Ammon's horn (tissue), 1 donor: ENCODE data around the gene TRAPPC3.
"Not testable (repeated sequence)": the region's sequence is repeated elsewhere in the genome, so short reads cannot be mapped to it uniquely, and the experiment has no call there.

Experiments
- DNase-seq: peaks from one replicate; pipeline ENCODE4 v3.0.0-alpha.2; 2016; ENCODE audit warnings: low spot score

Gene TRAPPC3

DNA sequence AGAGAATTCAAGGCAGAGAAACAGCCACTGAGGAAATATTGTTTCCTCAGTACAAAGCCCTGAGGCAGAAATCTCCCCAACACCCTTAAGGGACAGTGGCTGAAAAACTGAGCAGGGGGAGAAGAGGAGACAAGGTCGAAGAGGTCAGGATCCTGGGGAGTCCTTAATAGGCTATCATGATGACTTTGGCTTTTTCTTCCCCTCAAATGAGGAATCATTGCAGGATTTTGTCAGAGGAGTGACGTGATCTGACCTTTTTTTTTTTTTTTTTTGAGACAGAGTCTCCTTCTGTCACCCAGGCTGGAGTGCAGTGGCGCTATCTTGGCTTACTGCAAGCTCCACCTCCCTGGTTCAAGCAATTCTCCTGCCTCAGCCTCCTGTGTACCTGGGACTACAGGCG lies 16.9 kb upstream of the TRAPPC3 start:
- no peak for DNase-seq

DNA sequence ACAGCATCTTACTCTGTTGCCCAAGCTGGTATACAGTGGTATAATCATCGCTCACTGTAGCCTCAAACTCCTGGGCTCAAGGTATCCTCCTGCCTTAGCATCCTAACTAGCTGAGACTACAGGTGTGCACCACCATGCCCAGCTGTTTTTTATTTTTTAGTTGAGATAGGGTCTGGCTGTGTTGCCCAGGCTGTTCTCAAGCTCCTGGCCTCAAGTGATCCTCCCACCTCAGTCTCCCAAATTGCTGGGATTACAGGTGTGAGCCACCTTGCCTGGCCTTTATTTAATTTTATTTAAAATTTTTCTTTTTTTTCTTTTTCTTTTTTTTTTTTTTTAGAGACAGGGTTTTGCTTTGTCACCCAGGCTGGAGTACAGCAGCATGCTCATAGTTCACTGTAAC lies 15.9 kb upstream of the TRAPPC3 start:
- no peak for DNase-seq

DNA sequence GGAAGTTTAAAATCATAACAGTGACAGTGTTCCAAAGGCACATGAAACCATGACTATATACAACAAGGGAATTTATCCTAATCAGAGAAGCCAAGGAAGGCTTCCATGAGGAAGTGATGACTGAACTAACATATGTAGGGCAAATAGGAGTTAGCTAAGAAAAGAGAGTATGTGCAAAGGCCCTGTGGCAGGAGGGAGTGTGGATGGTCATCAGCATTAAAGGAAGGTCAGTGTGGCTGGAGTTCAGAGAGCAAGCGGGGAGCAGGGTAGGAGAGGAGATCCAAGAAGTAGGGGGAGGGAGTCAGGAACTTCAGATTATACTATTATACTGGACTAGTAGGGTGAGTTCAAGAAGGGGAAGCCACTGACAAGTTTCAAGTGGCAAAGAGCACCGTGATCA lies 15.1 kb upstream of the TRAPPC3 start:
- no peak for DNase-seq

DNA sequence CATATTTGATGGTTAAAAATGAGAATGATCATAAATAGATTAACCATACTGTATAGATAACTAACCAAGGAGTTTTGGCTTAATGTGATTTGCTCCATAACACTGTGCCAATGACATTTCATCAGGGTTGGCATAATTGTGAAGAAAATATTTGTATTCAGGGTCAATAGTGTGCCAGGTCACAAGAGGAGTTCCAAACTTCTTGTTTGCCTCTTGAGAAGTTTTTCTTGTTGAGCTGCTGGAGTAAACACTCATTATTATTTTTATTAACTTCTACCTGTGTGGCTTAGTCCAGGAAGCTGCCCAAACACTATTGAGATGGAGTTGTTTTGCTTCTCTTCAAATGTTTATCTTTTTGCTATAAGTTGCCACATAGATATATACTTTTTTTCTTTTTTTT lies 14.1 kb upstream of the TRAPPC3 start:
- no peak for DNase-seq

DNA sequence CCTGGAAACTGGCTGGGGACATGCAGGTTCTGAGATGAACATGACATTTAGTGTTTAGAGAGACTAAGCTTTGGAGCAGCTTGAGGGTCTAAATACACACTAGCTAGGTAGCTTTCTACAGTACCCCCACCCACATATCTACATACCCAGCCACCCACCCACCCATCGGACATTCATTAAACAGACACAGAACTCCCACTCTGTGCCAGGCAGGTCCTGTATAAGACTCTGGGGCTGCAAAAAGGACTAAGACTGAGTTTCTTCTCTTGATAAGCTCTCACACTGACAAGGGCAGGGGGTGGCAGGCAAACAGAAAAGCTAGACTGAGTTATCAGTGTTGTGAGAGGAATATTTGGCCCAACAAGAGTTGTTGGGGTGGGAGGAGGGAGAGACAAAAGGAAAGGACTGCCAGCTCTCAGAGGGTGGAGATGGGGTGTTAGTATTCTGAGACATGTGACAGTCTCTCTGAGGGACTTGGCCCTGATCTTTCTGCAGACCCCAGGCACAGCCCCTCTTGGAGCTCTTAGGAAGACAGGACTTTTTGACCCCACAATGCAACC lies 13.5 kb upstream of the TRAPPC3 start:
- DNase-seq, result no peak

DNA sequence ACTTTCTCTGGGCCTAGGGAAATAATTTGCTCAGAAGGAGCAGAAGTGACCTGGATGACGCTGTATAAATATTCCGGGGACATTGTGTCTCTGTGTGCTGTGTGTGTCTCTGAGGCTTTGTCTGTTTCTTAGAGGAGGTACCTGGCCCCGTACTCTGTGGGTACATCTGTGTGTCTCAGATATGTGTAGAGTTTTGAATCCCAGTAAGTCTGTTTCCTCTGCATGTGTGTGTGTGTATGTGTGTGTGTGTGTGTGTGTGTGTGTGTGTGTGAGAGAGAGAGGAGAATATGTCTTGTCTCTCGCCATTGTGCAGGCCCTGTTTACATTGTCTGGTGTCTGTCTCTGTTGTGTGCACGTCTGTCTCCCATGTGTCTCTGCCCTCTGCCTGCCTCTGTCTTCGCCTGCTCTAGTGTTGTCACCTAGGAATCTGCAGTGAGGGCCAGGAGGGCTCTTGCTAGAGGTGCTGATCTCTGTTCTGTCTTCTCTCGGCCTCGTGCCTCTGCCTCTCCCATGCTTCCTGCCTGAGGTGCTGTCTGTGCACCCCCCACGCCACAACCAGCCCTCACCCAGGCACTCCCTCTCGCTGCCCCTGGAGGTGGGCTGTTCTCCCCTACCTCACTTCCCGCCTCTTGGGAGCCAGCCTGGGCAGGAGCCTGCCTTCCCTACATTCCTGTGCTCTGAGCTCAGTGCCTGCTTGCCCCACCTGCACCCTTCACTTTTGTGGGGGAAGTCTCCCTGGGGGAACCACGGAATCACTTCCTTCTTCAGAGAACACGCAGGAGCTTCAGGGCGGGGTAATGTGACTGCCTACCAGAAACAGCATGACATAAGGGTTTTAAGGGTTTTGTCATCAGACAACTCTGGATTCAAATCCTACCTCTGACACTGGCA lies 12.6 kb upstream of the TRAPPC3 start:
- no peak for DNase-seq

DNA sequence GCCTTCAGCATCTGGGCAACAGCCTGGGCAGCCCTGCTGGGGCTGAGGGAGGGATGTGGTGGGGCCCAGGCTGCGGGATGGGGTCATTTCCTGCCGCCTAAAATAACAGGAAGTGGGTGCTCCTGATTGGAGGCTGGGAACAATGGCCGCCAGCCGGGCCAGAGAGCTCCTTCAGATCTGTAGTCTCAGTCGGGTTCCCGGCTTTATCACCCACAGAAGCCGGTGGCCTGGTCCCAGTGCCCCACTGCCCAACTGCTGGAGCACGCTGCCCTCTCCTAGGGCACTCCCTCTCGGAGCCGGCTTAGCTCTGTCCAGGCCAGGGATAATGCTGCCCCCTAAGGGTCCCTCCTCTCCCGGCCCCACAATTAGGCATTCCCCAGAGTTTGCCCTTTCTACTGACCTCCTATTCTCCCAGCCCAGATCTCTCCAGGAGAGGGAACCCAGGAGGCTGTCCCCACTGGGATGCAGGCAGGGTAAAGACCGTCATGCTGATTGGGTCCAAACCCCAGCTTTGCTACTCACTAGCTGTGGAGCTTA lies 11.7 kb upstream of the TRAPPC3 start:
- DNase-seq, result no peak

DNA sequence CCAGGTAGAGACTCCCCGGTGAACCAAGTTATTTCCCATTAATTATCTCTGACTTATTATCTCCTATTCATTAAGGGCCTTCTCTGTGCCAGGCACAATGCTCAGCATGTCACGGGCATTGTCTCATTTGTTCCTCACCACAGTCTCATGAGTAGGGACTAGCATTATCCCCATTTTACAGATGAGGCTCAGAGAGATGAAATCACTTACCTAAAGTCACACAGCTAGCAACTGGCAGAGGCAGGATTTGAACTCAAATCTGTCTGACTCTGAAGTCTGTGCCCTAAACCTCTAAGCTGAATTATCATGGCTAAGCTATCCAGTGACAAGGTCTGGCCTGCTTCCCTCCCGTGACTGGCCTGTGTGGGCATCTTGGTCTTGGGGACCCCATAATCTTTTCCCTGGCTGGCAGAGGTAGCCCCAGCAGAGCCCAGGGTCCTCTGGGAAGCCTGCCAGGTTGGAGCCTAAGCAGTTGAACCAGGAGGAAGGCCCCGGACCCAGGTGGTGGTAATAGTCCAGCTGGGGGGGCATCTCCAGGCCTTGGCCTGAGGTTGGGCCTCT lies 11.2 kb upstream of the TRAPPC3 start:
- no peak for DNase-seq

DNA sequence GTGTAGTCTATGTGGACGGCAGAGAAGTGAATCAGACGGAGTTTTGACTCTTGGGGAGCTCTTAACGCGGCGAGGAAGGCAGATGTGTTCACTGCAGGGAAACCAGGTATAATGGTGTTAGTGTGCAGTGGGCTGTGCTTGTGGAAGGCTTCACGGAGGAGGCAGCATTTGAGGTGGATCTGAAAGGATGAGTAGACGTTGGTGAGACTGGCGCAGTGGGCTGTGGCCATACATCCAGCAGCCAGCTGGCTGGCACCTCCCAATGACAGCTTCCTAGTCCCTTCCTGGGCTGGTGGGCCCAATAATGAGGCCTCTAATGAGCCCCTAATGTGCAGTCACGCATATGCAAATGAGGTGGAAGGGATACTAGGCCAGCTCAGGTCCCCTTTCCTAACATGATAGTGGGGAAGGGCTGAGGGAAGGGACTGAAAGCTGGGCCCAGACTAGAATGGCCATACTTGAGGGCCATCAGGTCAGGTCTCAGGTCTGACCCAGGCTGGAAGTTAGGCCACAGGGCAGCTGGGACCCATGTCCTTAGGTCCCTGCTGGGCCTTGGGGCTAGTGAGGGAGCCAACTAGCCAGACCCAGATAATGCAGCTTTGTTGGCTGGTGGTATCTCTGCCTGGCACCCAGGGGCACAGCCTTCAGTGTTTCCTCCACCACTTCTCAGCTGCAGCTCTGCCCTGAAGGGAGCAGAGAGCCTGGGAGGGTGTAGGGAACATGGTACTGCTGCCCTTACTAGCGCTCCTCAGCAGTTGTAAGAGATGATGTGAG lies 10.5 kb upstream of the TRAPPC3 start:
- DNase-seq, result peak; percentile 89

DNA sequence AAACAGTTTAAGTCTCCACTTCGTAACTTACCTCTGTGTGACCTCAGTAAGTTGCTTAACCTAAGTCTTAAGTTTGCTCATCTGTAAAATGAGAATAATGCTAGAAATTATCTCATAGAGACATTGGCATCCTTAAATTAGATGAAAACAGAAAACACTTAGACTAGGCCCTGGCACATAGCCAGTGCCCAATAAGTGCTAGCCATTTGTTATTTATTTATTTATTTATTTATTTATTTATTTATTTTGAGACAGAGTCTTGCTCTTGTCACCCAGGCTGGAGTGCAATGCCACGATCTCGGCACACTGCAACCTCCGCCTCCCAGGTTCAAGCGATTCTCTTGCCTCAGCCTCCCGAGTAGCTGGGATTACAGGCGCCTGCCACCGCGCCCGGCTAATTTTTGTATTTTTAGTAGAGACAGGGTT lies 9.6 kb upstream of the TRAPPC3 start:
- not testable (repeated sequence) for DNase-seq

DNA sequence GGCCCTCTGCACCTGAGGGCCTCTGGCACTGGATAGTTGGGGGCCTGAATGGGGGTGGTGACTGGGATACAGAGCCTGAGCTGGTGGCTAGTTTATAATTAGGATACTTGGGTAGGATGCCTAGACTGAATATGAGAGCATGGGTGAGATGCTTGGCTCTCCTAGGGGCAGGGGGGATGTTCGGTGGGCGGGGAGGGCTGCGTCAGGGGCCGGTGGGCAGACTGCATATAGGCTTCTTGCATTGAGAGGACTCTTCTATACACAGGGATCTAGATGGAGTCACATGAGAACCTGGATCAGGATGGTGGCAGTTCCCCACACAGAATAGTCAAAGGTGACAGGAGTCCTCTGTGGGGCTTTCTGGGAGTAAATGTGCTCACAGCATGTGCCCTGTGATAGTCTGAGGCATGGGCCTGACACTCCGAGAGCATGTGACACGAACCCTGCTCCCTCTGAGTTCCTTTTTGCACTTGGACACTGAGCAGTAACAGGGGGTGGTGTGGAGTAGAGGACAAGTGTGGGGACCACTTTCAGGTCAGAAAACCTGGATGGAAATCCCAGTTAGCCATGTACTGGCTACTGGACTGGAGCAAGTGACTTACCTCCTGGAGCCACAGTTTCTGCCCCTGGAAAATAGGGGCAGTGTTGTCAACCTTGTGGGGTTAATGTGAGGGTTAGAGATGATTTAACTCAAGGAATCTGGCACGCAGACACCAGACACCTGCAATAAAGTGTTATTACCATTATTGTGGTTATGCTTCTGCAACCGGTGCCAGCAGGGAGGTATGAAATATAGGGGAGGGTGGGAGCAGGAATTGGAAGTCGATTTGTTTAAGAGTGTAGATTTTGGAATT lies 8.9 kb upstream of the TRAPPC3 start:
- DNase-seq, result no peak

DNA sequence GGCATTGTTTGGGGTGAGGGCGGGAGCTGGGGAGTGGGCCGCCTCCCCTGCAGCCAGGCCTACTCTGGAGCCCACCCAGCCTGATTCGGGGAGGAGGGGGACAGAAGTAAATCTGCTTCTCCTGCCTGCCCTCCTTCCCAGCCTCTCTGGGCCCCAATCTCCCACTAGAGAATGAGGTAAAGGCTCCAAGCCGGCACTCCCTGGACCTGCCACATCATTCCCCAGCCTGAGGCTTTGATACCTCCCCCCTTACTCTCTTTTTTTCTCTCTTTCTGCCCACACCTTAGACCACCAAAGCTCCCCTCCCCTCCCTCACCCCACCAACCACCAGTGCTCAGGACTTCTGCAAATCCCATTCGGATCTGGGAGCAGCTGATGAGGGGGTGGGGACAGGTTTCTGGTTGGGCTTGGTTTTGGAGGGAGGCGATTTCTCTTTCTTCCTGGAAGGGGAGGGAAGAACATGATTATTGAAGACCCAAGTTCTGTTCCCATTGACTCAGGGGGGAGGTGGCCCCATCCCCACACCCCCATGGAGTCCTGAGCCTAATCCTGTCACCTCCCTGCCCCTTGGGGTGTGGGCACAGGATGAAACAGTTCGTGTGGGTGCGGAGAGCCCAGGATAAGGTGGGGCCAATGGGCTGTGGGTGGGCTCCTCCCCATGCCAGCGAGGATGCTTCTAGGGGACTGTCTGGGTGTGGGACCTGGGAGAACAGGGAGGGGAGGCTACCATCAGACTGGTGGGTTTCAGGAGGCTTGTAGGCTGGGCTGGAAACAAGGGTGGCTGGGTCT lies 8.0 kb upstream of the TRAPPC3 start:
- DNase-seq, result no peak

DNA sequence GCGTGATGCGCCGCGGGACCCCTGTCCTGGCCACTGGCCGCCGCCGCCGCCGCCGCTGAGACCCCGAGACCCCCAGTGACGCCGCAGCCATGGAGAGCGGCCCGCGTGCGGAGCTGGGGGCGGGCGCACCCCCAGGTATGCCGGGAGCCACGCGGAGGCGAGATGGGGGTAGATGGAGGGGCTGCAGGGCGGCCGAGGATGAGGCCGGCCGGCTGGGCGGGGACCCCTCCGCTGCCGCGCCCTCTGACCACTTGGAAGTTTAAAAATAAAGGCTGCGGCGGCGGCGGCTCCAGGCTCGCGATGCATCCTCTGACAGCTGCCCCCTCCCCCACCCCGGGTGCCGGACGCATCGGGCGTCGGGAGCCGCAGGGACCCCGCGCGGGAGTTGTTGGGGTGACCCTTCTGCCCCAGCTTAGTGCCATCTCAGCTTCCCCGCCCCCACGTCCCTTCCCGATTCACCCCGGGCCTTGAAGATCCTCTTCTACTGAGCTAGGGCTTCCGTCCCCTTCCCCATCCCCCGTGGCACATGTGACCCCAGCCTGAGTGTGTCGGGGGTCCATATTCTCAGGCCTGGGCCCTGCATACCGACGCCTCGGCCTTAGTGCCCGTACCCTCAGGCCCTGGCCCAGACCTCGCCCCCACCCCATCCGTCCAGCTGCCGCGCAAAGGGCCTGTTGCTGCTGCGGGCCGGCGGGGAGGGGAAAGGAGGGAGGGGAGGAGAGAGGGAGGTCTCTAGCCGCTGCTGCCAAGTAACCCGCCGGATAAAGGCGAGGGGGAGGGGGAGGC lies 7.2 kb upstream of the TRAPPC3 start:
- peak; percentile 90 for DNase-seq

DNA sequence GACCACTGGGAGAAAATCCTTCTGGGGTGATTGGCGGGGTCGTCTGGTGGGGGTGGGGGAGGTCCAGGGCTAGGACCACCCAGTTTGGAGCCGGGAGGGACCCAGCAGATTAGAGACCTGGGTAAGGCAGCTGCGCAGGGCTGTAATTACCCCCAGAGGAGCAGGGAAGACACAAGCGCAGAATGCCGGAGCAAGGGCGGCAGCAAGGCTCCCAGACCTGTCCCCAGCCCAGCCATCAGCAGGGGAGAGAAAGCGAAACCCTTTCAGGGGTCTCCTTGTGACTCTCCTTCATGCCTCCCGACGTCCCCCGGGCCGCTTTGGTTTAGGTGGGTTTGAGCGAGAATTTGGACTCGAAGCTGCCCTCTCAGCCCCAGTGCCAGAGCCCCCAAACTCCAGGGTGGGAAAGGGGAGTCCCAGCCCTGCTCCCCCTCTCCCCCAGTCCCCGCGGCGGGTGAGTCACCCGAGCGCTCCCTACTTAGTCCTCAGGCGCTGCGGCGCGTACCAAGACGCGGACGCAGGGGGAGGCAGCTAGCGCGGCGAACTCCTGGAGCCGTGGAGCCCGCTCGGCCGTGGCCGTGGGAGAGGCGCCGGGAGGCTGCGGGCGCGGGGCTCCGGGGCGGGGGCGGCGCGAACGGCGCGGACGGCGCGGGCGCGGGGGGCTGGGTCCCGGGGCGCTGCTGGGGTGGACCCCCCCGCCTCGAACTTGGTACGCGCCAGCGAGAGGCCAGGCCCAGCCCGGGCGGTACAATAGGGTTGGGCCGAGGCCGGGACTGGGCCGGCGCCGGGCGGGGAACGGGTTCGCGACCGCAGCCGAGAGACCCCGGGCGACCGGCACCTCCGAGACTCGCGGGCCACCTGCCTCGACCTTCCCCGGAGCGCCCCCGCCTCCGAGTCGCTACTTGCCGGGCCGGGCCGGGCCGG lies 6.4 kb upstream of the TRAPPC3 start, which contains the start of gene MAP7D1:
TSS of gene MAP7D1 (plus strand) at position 753 of the 921 bp plus-strand sequence. CDS start 258 bp downstream, outside the sequence.
- DNase-seq, result peak; percentile 92

DNA sequence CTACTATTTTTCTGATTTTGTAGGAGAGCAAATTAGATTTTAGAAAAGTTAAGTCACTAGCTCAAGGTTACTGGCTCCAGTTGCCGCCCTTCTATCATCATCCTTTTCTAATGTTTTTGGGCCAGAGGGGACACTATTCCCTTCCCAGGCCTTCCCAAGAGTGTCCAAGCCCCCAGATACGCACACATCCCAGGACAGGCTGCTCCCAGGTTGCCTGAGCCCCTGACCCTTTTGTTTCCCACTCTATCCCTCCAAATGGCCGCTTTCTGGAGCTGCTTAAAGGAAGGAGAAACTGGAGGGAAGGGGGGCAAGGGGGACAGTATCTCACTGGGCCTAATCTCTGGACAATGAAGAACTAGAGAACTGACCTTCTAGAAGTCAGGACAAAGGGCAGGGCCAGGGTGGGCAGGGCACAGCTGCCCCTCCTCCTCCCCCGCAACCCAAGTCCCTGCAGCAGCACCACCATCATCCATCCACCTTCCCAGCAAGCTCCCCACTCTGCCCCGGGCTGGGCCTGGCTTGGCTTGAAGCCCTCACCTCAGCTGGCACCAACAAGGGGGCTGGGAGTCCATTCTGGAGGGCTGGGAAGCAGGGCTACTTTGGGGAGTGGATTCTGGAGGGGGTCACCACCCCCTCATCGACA lies 5.6 kb upstream of the TRAPPC3 start:
- DNase-seq, result no peak

DNA sequence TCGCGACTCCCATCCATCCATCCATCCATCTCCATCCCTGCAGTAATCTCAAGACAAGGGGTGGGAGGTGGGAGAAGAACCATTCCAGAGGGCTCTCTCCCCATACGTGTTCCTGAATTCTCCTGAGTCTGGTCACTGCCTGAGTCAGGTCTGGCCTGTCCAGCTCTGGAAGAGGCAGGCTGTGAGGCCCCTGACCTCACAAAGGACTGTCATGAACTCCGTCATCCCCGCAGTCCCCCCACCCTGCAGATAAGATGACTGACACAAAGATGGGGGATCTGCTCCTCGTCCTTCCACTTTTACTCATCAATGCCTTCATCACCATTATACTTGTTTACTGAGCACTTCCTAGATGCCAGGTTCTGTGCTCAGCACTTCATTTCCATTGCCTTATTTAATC lies 5.0 kb upstream of the TRAPPC3 start:
- DNase-seq, result no peak

DNA sequence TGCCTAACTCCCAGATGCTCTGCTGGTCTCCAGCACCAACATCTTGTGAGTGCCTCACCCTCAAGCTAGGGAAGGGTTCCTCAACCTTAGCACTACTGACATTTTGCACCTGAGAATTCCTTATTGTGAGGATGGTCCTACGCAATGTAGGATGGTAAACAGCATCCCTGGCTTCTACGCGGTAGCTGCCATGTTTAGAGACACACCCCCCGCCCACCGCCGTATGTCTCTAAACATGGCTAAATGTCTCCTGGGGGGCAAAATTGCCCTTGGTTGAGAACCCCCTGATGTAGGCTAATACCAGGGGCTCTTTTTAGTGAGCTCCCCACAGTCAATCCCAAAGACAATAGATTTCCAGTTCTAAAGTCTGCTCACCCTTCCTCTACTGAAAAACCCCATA lies 4.2 kb upstream of the TRAPPC3 start:
- DNase-seq, result no peak

DNA sequence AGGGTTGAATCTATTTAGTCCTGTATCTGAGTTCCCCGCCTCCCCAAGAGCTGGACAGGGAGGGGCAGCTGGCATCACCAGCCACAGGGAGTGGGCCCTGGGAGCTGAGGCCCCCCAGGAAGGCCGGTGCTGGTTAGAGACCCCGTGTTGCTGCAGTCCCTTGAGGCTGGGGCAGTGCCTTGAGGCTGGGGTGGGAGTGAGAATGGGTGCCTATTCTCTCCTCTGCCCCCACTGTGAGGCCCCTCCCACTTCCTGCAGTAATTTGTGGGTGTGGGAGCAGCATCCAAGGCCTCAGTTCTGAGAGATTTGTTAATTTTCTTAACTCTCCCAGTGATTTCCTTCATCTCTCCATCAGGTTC lies 2.5 kb upstream of the TRAPPC3 start:
- DNase-seq, result no peak
